Choroid plexus epithelial cell (primary cell): Measurements from ENCODE around the gene NATD1.
A peak's percentile ranks its signal among the peaks of the same experiment; 100 is the strongest.

Source experiments
- DNase-seq: peaks from one replicate; pipeline ENCODE4 v3.0.0-alpha.2; 2010; ENCODE audit warnings: low read depth
- H3K4me3 ChIP-seq: 2 replicates; pipeline ENCODE4 v1.5.1; 2011; ENCODE audit warnings: low read depth, mild to moderate bottlenecking, control low read depth, low read length, moderate library complexity
- TF ChIP-seq, protein P1 (sequence below): conservative IDR thresholded peaks from 2 replicates; pipeline ENCODE4 v1.5.1; 2011; ENCODE audit warnings: low read depth, mild to moderate bottlenecking, control low read depth, inconsistent platforms, low read length, moderate library complexity

NATD1 gene

DNA sequence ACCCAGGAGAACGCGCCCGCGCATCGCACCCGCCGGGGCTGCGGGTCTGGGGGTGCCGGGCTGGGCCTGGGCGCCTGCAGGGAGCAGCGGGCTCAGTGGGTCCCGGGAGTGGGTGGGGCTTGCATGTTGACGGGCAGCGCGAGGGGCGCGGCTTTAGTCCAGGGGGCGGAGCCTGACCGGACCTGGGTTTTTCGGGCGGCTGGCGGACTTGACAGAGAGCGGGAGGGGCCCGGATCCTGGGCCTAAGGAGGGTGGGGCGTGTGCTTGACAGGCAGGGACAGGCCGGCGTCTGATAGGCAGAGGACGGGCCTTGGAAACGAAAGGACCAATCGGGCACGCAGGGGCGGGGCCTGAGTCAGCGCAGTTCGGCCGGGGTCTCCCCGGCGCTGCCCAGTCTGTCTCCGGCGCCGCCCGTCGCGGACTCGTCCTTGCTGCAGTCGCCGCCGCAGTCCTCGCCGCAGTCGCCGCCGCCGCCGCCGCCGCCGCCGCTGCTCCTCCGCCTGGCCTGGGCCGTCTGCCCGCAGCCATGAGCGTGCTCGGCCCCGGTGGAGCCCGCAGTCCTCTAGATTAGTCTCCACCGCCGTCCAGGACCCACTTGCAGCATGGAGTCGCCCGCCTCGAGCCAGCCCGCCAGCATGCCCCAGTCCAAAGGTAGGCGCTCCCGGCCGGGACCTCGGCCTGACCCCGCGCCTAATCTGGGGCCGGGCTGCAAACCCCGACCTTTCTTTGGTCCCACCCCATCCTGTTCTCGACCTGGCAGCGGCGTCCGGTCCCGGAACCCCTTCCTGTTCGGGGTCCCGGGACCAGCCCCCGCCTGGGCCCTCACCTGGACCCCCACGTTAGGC lies 31.3 kb upstream of the NATD1 start, which contains the start of gene MAP2K3:
Gene MAP2K3, plus strand, starts transcription at position 393 of the 845 bp plus-strand sequence. Its CDS starts 210 bp downstream, at position 603.
- peak; percentile 99 for DNase-seq
- TF ChIP-seq, protein P1, sequence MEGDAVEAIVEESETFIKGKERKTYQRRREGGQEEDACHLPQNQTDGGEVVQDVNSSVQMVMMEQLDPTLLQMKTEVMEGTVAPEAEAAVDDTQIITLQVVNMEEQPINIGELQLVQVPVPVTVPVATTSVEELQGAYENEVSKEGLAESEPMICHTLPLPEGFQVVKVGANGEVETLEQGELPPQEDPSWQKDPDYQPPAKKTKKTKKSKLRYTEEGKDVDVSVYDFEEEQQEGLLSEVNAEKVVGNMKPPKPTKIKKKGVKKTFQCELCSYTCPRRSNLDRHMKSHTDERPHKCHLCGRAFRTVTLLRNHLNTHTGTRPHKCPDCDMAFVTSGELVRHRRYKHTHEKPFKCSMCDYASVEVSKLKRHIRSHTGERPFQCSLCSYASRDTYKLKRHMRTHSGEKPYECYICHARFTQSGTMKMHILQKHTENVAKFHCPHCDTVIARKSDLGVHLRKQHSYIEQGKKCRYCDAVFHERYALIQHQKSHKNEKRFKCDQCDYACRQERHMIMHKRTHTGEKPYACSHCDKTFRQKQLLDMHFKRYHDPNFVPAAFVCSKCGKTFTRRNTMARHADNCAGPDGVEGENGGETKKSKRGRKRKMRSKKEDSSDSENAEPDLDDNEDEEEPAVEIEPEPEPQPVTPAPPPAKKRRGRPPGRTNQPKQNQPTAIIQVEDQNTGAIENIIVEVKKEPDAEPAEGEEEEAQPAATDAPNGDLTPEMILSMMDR, result no peak
- H3K4me3 ChIP-seq, result peak within 1 kb of the TSS; percentile 80

DNA sequence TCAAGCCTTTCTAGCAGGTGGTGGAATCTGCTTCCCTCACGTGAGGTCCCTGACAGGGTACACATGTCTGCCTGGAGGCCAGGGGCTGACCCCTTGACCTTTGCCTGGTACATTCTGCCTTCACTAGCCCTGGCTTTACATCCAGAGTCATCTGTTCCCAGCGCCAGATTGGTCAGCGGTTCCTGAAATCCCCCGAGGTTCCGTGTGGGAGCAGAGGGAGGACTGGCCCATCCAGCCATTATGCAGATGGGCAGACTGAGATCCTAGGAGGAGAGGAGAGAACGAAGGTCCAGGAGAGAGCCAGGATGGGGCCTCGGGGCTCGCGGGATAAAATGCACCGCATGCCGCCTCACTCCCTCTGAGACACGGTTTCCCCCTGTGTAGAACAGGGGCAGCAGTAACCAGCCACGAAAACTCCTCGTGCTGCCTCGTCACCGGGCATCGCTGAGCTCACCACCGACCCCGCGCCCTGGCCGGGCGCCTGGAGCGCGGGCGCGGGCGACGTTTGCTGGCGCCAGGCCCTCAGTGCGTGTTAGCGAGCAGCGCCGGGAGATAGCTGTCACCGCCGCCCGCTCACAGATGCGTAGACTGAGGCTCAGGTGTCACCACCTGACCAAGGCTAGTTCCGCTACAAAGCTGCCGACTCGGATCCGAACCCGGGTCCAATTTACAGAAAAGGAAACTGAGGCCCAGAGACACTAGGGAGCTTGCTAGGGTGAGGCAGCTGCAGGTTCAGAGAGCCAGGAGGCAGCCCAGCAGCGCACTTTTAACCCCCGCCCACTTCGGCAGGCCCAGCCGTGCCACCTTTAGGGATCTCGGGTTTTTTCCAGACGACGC lies 30.5 kb upstream of the NATD1 start:
- peak overlapping the region; percentile 64 for H3K4me3 ChIP-seq
- peak; percentile 55 for DNase-seq
- TF ChIP-seq, protein P1, result no peak

DNA sequence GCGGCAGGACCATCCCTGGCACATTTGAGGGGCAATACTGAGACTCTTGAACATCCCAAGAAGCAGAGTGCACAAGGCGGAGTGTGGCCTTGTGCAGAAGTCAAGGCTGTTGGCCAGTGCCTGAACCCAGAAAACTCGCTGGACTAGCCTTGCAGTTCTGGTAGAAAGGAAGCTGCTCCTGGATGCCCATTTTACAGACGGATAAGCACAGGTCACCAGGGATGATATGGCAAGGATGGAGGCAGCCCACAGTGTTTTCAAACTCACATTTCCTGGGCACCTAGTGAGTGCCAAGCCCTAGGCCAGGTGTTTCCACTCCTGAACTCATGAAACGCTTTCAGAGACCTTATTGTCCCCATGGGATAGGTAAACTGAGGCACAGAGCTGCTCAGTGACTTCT lies 29.6 kb upstream of the NATD1 start:
- TF ChIP-seq, protein P1, result no peak
- no peak for DNase-seq

DNA sequence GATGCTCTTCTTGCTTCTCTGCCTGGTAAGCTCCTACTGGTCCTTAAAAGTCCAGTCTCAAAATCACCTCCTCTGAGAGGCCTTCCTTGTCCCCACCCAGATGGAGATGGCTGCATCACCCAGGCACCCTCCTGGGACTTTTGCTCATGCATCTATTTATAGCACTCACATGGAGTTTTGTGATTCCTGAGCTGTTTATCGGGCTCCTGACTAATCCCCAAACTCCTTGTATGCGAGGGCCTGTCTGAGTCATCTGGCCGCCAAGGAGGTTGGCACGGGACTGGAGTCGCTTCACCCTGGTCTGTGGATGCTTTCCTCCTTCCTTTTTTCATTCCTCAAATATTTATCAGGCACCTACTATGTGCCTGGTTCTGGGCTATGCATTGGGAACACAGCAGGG lies 29.0 kb upstream of the NATD1 start:
- TF ChIP-seq, protein P1, result no peak
- H3K4me3 ChIP-seq, result no peak overlapping the region
- DNase-seq, result peak; percentile 95

More for the DNA sequence above, 29.6 kb upstream of the NATD1 start:
- H3K4me3 ChIP-seq, result no peak overlapping the region

DNA sequence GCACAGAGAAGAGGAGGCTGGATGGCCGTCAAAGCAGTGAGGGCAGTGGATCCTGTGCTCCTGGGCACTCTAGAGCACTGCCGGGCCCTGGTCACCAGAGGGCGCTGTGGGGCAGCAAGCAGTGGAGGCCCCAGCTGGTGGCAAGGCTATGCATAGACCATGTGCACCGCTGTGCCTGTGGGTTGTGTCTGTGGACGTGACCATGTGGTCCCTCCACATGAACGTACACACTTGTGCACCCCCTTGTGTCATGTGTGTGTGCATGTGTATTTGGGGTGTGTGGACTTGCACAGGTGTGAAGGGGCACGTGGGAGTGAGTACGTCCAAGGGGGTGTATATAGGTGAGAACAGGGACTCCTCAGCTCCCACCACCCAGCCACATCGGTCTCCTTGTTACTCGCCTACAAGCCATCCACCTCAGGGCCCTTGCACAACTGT lies 26.9 kb upstream of the NATD1 start:
- H3K4me3 ChIP-seq, result no peak overlapping the region
- TF ChIP-seq, protein P1, result peak; percentile 99
- DNase-seq, result peak; percentile 85

DNA sequence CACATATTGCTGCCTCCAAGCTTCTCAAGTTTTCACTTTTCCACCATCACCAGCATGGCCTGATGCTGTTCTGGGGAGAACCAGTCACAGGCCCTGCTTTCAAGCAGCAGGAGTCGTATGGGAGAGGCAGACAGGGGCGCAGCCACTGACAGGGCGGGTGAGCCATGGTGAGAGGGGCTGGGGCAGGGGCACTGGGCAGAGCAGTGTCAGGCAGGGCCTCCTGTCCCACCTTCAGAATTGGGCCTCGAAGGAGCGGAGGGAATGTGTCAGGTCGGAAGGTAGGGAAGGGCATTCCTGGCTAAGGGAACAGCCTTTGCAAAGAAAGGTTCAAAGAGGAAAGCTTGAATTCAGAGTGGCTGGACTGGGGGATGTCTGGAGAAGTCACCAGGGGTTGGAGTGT lies 26.4 kb upstream of the NATD1 start:
- TF ChIP-seq, protein P1, result no peak
- no peak overlapping the region for H3K4me3 ChIP-seq
- DNase-seq, result no peak
